Hematopoietic multipotent progenitor cell (in vitro differentiated cells): ENCODE results near the gene DZIP1L. TPM values are rescaled to one million over a fixed set of nuclear protein-coding genes. Genes with fewer than 3 reads are reported as not detected.

Experiments
- DNase-seq, 3 donors: peaks; one replicate each; pipeline ENCODE4 v3.0.0-alpha.2; 2011 to 2015; ENCODE audit warnings: low read depth in 2 of 3, low spot score in 2 of 3
- total RNA-seq: library from RNA; depleted of rRNA; stranded (reverse); fragments of >200 nt; gene quantifications from one replicate; pipeline ENCODE4 v1.2.3, GENCODE V29; 2012

DZIP1L gene
- total RNA-seq, 1 donor, result 7.3 TPM

GRCh38 chr3:138070006-138070405, 45.4 kb downstream of the DZIP1L start:
- DNase-seq, result no peak

GRCh38 chr3:138068579-138069174, 46.7 kb downstream of the DZIP1L start:
- DNase-seq, result peak; percentile 17 to 84 (median 68)

GRCh38 chr3:138068046-138068445, 47.4 kb downstream of the DZIP1L start:
- no peak for DNase-seq

- DNase-seq, result no peak
Observed at GRCh38 chr3:138066972-138067371, 48.4 kb downstream of the DZIP1L start.

GRCh38 chr3:138066383-138066782, 49.0 kb downstream of the DZIP1L start:
- DNase-seq, result no peak

GRCh38 chr3:138065949-138066348, 49.5 kb downstream of the DZIP1L start:
- no peak for DNase-seq

- DNase-seq, result no peak
Observed at GRCh38 chr3:138063416-138063815, 52.0 kb downstream of the DZIP1L start.

GRCh38 chr3:138062626-138063025, 52.8 kb downstream of the DZIP1L start:
- DNase-seq, result no peak

GRCh38 chr3:138062037-138062436, 53.4 kb downstream of the DZIP1L start:
- no peak for DNase-seq

- DNase-seq, result no peak
Observed at GRCh38 chr3:138060792-138061191, 54.6 kb downstream of the DZIP1L start.

GRCh38 chr3:138059261-138059660, 56.1 kb downstream of the DZIP1L start:
- no peak for DNase-seq

- no peak for DNase-seq
Observed at GRCh38 chr3:138057384-138057783, 58.0 kb downstream of the DZIP1L start.

- DNase-seq, result no peak
Observed at GRCh38 chr3:138054057-138054456, 61.4 kb downstream of the DZIP1L start.

- peak in 2 of 3 donors; percentile 23 to 47 for DNase-seq
Observed at GRCh38 chr3:138051947-138052802, 63.2 kb downstream of the DZIP1L start.

GRCh38 chr3:138049157-138049919, 66.1 kb downstream of the DZIP1L start:
- DNase-seq, result no peak

GRCh38 chr3:138047596-138048158, 67.7 kb downstream of the DZIP1L start:
- DNase-seq, result no peak

- no peak for DNase-seq
Observed at GRCh38 chr3:138046955-138047354, 68.5 kb downstream of the DZIP1L start.

- DNase-seq, result no peak
Observed at GRCh38 chr3:138046085-138046484, 69.3 kb downstream of the DZIP1L start.

- no peak for DNase-seq
Observed at GRCh38 chr3:138043266-138044029, 72.0 kb downstream of the DZIP1L start.

- DNase-seq, result no peak
Observed at GRCh38 chr3:138042043-138042442, 73.4 kb downstream of the DZIP1L start.
